GM12878 (cell line): ENCODE measurements around the gene PKD2. TPM values are rescaled to one million over a fixed set of nuclear protein-coding genes. Genes with fewer than 3 reads are reported as not detected.

Source experiments
- ATAC-seq: fragments of 200-7000 bp; cut with Tn5 transposase; 3 replicates; pipeline ENCODE4 v1.9.1; 2020; ENCODE audit warnings: mild to moderate bottlenecking, moderate library complexity
- BruUV-seq: library from RNA; stranded (reverse); fragments of 400-500 nt; replicated peaks from 2 replicates; lab custom pipeline; 2021; lab: Mats Ljungman, UMichigan
- CTCF ChIA-PET: fragments of 300-600 bp; sonication (Branson Sonifier 250); formaldehyde crosslinking; extraction: SDS; loops from one replicate; lab custom pipeline; 2021; ENCODE audit warnings: inconsistent platforms; lab: Yijun Ruan, JAX
- POLR2A ChIA-PET: fragments of 350-600 bp; formaldehyde crosslinking; extraction: SDS; loops from one replicate; lab custom pipeline; 2021; ENCODE audit warnings: inconsistent platforms; lab: Charles Lee
- RAD21 ChIA-PET: fragments of 300-600 bp; sonication (Branson Sonifier 250); formaldehyde crosslinking; loops from one replicate; lab custom pipeline; 2023; ENCODE audit warnings: antibody characterized with exemption; ENCODE audit not compliant: unreplicated experiment; lab: Charles Lee
- SMC1A ChIA-PET: fragments of 300-600 bp; sonication (Branson Sonifier 250); formaldehyde crosslinking; loops from one replicate; lab custom pipeline; 2023; ENCODE audit not compliant: unreplicated experiment, uncharacterized antibody; lab: Charles Lee
- DNase-seq: peaks from one replicate; pipeline ENCODE4 v3.0.0-alpha.2; 2011; ENCODE audit warnings: low read depth, low spot score
- FAIRE-seq: peaks from 3 replicates; lab custom pipeline; 2011; peaks lifted over from hg19 to GRCh38; lab: Jason Lieb, UNC
- H2AFZ ChIP-seq: 2 replicates; pipeline ENCODE4 v1.6.0; 2011; ENCODE audit warnings: low read depth, low read length, control low read depth; ENCODE audit not compliant: control insufficient read depth
- H3K27ac ChIP-seq: 2 replicates; pipeline ENCODE4 v1.5.1; 2011; ENCODE audit warnings: control low read depth; ENCODE audit not compliant: control insufficient read depth, insufficient read depth
- H3K27me3 ChIP-seq, 2 experiments: replicated peaks in 1 of 2; 2 replicates each; pipeline versions ENCODE4 v1.6.0 to v1.6.1; 2011; ENCODE audit warnings: low read length in 1 of 2; ENCODE audit not compliant: control insufficient read depth in 2 of 2, insufficient read depth in 2 of 2
- H3K36me3 ChIP-seq, 2 experiments: 2 replicates each; pipeline ENCODE4 v1.5.1; 2011; ENCODE audit warnings: low read length in 1 of 2; ENCODE audit not compliant: control insufficient read depth in 2 of 2, insufficient read depth in 2 of 2
- H3K4me1 ChIP-seq: 2 replicates; pipeline ENCODE4 v1.6.1; 2011; ENCODE audit warnings: mild to moderate bottlenecking, low read length, moderate library complexity, mixed read lengths; ENCODE audit not compliant: control insufficient read depth, insufficient read depth
- H3K4me2 ChIP-seq: 2 replicates; pipeline ENCODE4 v1.6.0; 2011; ENCODE audit warnings: control low read depth; ENCODE audit not compliant: control insufficient read depth, insufficient read depth
- H3K4me3 ChIP-seq: fragments of 200-600 bp; sonication (generic); 2 replicates; pipeline ENCODE4 v1.5.1; 2016
- H3K79me2 ChIP-seq: 2 replicates; pipeline ENCODE4 v1.6.0; 2011; ENCODE audit warnings: low read length; ENCODE audit not compliant: control insufficient read depth, insufficient read depth
- H3K9ac ChIP-seq: 2 replicates; pipeline ENCODE4 v1.8.0; 2011; ENCODE audit warnings: low read length, control low read depth, mixed read lengths; ENCODE audit not compliant: control insufficient read depth, insufficient read depth
- H3K9me3 ChIP-seq: replicated peaks from 3 replicates; pipeline ENCODE4 v1.5.1; 2011; ENCODE audit warnings: mild to moderate bottlenecking, low read length; ENCODE audit not compliant: control insufficient read depth, insufficient read depth
- H4K20me1 ChIP-seq: 2 replicates; pipeline ENCODE4 v1.6.0; 2011; ENCODE audit not compliant: control insufficient read depth, insufficient read depth
- BHLHE40 ChIP-seq, 2 experiments: fragments of 450-650 bp in 1 of 2; IDR thresholded peaks; 2 replicates each; pipeline ENCODE4 v1.6.1; 2011 to 2017; ENCODE audit warnings: low read depth in 2 of 2, borderline replicate concordance in 1 of 2, improper control_type of control experiment in 1 of 2, low read length in 1 of 2, mild to moderate bottlenecking in 1 of 2
- CREM ChIP-seq: IDR thresholded peaks from 2 replicates; pipeline ENCODE4 v1.6.1; 2014; ENCODE audit warnings: antibody characterized with exemption, low read depth
- IRF4 ChIP-seq: IDR thresholded peaks from 2 replicates; pipeline ENCODE4 v1.6.1; 2011; ENCODE audit warnings: low read depth, low read length
- KDM1A ChIP-seq: fragments of 200-600 bp; sonication (generic); IDR thresholded peaks from 2 replicates; pipeline ENCODE4 v1.6.1; 2016; ENCODE audit warnings: borderline replicate concordance
- MEF2A ChIP-seq: IDR thresholded peaks from 2 replicates; pipeline ENCODE4 v1.6.1; 2011; ENCODE audit warnings: low read depth, mild to moderate bottlenecking, low read length, moderate library complexity; ENCODE audit not compliant: insufficient read depth
- MTA3 ChIP-seq: IDR thresholded peaks from 2 replicates; pipeline ENCODE4 v1.6.1; 2012; ENCODE audit warnings: low read length, inconsistent platforms, borderline replicate concordance
- NR2C2 ChIP-seq: IDR thresholded peaks from 2 replicates; pipeline ENCODE4 v1.6.1; 2011; ENCODE audit warnings: borderline replicate concordance, low read depth; ENCODE audit not compliant: control insufficient read depth, insufficient read length
- NR2F1 ChIP-seq: fragments of 450-650 bp; conservative IDR thresholded peaks from 2 replicates; pipeline ENCODE4 v1.6.1; 2017; ENCODE audit warnings: mild to moderate bottlenecking
- RFX5 ChIP-seq: IDR thresholded peaks from 2 replicates; pipeline ENCODE4 v1.6.1; 2011; ENCODE audit warnings: low read depth, low read length, improper control_type of control experiment
- SMARCA5 ChIP-seq: fragments of 450-650 bp; IDR thresholded peaks from 2 replicates; pipeline ENCODE4 v1.6.1; 2017; ENCODE audit warnings: mild to moderate bottlenecking
- SREBF2 ChIP-seq: IDR thresholded peaks from 2 replicates; pipeline ENCODE4 v1.6.1; 2012; ENCODE audit warnings: mild to moderate bottlenecking, low read length
- TBL1XR1 ChIP-seq: IDR thresholded peaks from 2 replicates; pipeline ENCODE4 v1.6.1; 2012; ENCODE audit warnings: low read depth, low read length, improper control_type of control experiment
- ZNF207 ChIP-seq: fragments of 450-650 bp; IDR thresholded peaks from 2 replicates; pipeline ENCODE4 v1.6.1; 2014; ENCODE audit warnings: antibody characterized with exemption, mild to moderate bottlenecking, borderline replicate concordance
- WGBS: methylation state at CpG from one replicate; pipeline ENCODE4 v1.1.6; 2016; ENCODE audit warnings: low lambda C conversion rate; ENCODE audit not compliant: insufficient replicate concordance, insufficient coverage; ENCODE audit errors: missing lambda C conversion rate; 5-methylcytosine and 5-hydroxymethylcytosine counted together
- in situ Hi-C: fragments of 300-500 bp; cut with MboI; formaldehyde crosslinking; loops from 9 replicates; pipeline ENCODE4 v1.14.3; 2018; ENCODE audit warnings: mixed read lengths
- intact Hi-C: fragments of 100-400 bp; cut with micrococcal nuclease; formaldehyde crosslinking; loops from one replicate; pipeline ENCODE4 v1.14.2; 2022; ENCODE audit not compliant: unreplicated experiment
- polyA plus RNA-seq, 11 experiments: library from polyadenylated mRNA; depleted of rRNA in 4 of 11; unstranded in 6 of 11; stranded (reverse) in 5 of 11; fragments of >200 nt; fragmentation: Nextera tagmentation in 4 of 11; fragmentation: Illumina TruSeq in 1 of 11; extraction: Ambion mirVana in 4 of 11; extraction: Trizol in 1 of 11; gene quantifications; 1 replicate in 1 of 11; 2 replicates in 10 of 11; pipeline versions ENCODE4 v1.2.1 to v1.2.3, GENCODE V29; 2011 to 2016; ENCODE audit warnings: inconsistent platforms in 2 of 11, missing spikeins in 2 of 11, low read depth in 1 of 11
- total RNA-seq, 4 experiments: library from RNA; depleted of rRNA in 3 of 4; stranded (reverse); fragments of >200 nt in 3 of 4; fragmentation: Illumina TruSeq in 1 of 4; extraction: Trizol in 1 of 4; gene quantifications; 2 replicates each; pipeline versions ENCODE4 v1.2.1 to v1.2.3, GENCODE V29; 2013 to 2021
- TF ChIP-seq, protein P1 (sequence below): fragments of 450-650 bp; IDR thresholded peaks from 2 replicates; pipeline ENCODE4 v1.6.1; 2017; ENCODE audit warnings: mild to moderate bottlenecking, moderate library complexity
- TF ChIP-seq, protein P2 (sequence below): fragments of 450-650 bp; IDR thresholded peaks from 2 replicates; pipeline ENCODE4 v1.6.1; 2017; ENCODE audit warnings: mild to moderate bottlenecking, moderate library complexity

Gene PKD2
- total and polyA plus RNA-seq, 10 of the 15 experiments (the other 5 are each of a cell fraction or from before 2014, with no cell fraction given), result 2.0 to 13.8 (median 8.4) TPM

DNA sequence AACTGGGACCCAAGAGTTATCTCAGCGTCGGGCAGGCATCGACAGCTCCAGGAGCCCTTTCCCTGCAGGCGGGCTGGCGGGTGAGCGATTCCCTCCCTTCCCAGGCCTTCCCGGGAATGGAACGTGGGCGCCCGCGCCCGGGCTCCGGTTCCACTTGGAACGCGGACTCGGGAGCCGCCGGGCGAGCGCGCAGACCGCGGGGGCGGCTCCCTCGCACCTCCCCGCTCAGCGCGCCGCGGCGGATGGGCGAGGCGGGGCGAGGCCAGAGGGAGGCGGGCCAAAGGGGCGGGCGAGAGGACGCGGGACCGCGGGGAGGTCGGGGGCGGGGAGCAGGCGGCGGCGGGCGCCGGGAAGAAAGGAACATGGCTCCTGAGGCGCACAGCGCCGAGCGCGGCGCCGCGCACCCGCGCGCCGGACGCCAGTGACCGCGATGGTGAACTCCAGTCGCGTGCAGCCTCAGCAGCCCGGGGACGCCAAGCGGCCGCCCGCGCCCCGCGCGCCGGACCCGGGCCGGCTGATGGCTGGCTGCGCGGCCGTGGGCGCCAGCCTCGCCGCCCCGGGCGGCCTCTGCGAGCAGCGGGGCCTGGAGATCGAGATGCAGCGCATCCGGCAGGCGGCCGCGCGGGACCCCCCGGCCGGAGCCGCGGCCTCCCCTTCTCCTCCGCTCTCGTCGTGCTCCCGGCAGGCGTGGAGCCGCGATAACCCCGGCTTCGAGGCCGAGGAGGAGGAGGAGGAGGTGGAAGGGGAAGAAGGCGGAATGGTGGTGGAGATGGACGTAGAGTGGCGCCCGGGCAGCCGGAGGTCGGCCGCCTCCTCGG, at the start of gene PKD2 (continued):
- 0 out of 2 replicates have a peak, but pooled peaks have one; percentile 27 for TF ChIP-seq NR2F1
- peak; percentile 69 to 92; a peak in 3 of 4 replicates for TF ChIP-seq BHLHE40 (IDR thresholded peaks at IDR 0.05; ENCODE audit: borderline replicate concordance in 1 of 2, low read depth in 2 of 2, low read length in 1 of 2)
- TF ChIP-seq SREBF2, result no peak

DNA sequence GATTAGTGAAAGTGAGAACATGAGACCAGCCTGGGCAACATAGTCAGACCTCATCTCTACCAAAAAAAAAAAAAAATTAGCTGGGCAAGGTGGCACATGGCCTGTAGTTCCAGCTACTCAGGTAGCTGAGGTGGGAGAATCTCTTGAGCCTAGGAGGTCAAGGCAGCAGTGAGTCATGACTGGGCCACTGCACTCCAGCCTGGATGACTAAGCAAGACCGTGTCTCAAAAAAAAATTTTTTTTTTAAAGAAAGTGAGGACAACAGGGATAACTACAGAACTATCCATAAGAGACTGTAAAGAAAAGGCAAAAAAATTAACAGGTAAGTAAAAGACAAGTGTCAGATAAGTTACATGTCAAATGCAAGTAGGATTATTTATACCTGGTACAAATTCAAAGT, 45.4 kb upstream of the PKD2 start:
- Histone ChIP-seq H3K4me1 (no peaks in the 10 kb centered on the region), H3K9ac (no peak overlapping the region), H3K27me3 (no peaks in the 10 kb centered on the region), H3K79me2 (no peaks in the 10 kb centered on the region), H4K20me1 (no peaks in the 10 kb centered on the region), H2AFZ (no peak overlapping the region), H3K4me2 (no peak overlapping the region), H3K36me3 (no peaks in the 10 kb centered on the region), H3K4me3 (no peak overlapping the region), H3K9me3 (no peaks in the 10 kb centered on the region), H3K27ac (no peak overlapping the region)
- no peak for ATAC-seq
- CTCF ChIA-PET, result interaction anchor here (1.2 to 4.8 kb wide), 3 partner anchors 12 to 257 kb away, joined by 3 to 40 read pairs (median 5); no protein-coding TSS in a partner anchor
- SMC1A ChIA-PET, result interaction anchor here (1.0 to 3.6 kb wide), 3 partner anchors 10 to 14 kb away, joined by 4 to 16 read pairs (median 4); no protein-coding TSS in a partner anchor
- no TSS peak for BruUV-seq
- RAD21 ChIA-PET, result no interaction called here
- POLR2A ChIA-PET, result interaction anchor here (0.7 kb wide), 1 partner anchor 1483 kb away, joined by 3 read pairs; no protein-coding TSS in a partner anchor
- intact Hi-C loops (no loop called here), in situ Hi-C loops (no loop called here)
- WGBS, result 0% methylated on average over 1 of the region's 1 CpG
- no peak for FAIRE-seq
- no peak for DNase-seq
- TF ChIP-seq RFX5 (no peak), ZNF207 (no peak), SMARCA5 (no peak), KDM1A (no peak), CREM (no peak), MTA3 (no peak), NR2C2 (no peak), IRF4 (no peak), TBL1XR1 (no peak), MEF2A (no peak)
- TF ChIP-seq, protein P1, sequence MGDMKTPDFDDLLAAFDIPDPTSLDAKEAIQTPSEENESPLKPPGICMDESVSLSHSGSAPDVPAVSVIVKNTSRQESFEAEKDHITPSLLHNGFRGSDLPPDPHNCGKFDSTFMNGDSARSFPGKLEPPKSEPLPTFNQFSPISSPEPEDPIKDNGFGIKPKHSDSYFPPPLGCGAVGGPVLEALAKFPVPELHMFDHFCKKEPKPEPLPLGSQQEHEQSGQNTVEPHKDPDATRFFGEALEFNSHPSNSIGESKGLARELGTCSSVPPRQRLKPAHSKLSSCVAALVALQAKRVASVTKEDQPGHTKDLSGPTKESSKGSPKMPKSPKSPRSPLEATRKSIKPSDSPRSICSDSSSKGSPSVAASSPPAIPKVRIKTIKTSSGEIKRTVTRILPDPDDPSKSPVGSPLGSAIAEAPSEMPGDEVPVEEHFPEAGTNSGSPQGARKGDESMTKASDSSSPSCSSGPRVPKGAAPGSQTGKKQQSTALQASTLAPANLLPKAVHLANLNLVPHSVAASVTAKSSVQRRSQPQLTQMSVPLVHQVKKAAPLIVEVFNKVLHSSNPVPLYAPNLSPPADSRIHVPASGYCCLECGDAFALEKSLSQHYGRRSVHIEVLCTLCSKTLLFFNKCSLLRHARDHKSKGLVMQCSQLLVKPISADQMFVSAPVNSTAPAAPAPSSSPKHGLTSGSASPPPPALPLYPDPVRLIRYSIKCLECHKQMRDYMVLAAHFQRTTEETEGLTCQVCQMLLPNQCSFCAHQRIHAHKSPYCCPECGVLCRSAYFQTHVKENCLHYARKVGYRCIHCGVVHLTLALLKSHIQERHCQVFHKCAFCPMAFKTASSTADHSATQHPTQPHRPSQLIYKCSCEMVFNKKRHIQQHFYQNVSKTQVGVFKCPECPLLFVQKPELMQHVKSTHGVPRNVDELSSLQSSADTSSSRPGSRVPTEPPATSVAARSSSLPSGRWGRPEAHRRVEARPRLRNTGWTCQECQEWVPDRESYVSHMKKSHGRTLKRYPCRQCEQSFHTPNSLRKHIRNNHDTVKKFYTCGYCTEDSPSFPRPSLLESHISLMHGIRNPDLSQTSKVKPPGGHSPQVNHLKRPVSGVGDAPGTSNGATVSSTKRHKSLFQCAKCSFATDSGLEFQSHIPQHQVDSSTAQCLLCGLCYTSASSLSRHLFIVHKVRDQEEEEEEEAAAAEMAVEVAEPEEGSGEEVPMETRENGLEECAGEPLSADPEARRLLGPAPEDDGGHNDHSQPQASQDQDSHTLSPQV, result no peak
- TF ChIP-seq, protein P2, sequence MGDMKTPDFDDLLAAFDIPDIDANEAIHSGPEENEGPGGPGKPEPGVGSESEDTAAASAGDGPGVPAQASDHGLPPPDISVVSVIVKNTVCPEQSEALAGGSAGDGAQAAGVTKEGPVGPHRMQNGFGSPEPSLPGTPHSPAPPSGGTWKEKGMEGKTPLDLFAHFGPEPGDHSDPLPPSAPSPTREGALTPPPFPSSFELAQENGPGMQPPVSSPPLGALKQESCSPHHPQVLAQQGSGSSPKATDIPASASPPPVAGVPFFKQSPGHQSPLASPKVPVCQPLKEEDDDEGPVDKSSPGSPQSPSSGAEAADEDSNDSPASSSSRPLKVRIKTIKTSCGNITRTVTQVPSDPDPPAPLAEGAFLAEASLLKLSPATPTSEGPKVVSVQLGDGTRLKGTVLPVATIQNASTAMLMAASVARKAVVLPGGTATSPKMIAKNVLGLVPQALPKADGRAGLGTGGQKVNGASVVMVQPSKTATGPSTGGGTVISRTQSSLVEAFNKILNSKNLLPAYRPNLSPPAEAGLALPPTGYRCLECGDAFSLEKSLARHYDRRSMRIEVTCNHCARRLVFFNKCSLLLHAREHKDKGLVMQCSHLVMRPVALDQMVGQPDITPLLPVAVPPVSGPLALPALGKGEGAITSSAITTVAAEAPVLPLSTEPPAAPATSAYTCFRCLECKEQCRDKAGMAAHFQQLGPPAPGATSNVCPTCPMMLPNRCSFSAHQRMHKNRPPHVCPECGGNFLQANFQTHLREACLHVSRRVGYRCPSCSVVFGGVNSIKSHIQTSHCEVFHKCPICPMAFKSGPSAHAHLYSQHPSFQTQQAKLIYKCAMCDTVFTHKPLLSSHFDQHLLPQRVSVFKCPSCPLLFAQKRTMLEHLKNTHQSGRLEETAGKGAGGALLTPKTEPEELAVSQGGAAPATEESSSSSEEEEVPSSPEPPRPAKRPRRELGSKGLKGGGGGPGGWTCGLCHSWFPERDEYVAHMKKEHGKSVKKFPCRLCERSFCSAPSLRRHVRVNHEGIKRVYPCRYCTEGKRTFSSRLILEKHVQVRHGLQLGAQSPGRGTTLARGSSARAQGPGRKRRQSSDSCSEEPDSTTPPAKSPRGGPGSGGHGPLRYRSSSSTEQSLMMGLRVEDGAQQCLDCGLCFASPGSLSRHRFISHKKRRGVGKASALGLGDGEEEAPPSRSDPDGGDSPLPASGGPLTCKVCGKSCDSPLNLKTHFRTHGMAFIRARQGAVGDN, result no peak
